HEK293 (cell line): ENCODE measurements around the gene CELF4.

Source experiments
- CTCF ChIA-PET: fragments of 350-600 bp; formaldehyde crosslinking; extraction: SDS; loops from one replicate; lab custom pipeline; 2021; ENCODE audit warnings: antibody characterized with exemption; lab: Yijun Ruan, JAX
- POLR2A ChIA-PET: fragments of 300-600 bp; formaldehyde crosslinking; extraction: SDS; loops from one replicate; lab custom pipeline; 2020; ENCODE audit warnings: antibody characterized with exemption, inconsistent platforms; lab: Yijun Ruan, JAX
- H3K27ac ChIP-seq: fragments of 200-500 bp; sonication (Bioruptor generic); 2 replicates; pipeline ENCODE4 v1.5.1; 2014; ENCODE audit warnings: low read depth, low read length, control low read depth, inconsistent platforms; ENCODE audit errors: extremely low read depth
- H3K36me3 ChIP-seq, 2 experiments: fragments of 200-500 bp in 1 of 2; sonication (Bioruptor generic) in 1 of 2; 1 replicate in 1 of 2; 2 replicates in 1 of 2; pipeline ENCODE4 v1.5.1; 2014 to 2017; ENCODE audit warnings: inconsistent platforms in 2 of 2, low read length in 2 of 2; ENCODE audit not compliant: control insufficient read depth in 2 of 2, insufficient read depth in 1 of 2
- H3K4me1 ChIP-seq: fragments of 200-500 bp; sonication (Bioruptor generic); 2 replicates; pipeline ENCODE4 v1.5.1; 2014; ENCODE audit warnings: mild to moderate bottlenecking, low read length, inconsistent platforms; ENCODE audit not compliant: control insufficient read depth, insufficient read depth
- H3K4me3 ChIP-seq: 2 replicates; pipeline ENCODE4 v1.5.1; 2011; ENCODE audit warnings: low read depth, mild to moderate bottlenecking, control low read depth, low read length, moderate library complexity
- H3K9me3 ChIP-seq: fragments of 200-500 bp; sonication (Bioruptor generic); 2 replicates; pipeline ENCODE4 v1.5.1; 2014; ENCODE audit warnings: low read depth, low read length, inconsistent platforms; ENCODE audit not compliant: control insufficient read depth, insufficient read depth
- HOXC10 ChIP-seq: sonication (generic); formaldehyde crosslinking; IDR thresholded peaks from 2 replicates; pipeline ENCODE4 v1.8.1; 2023; ENCODE audit warnings: mild to moderate bottlenecking, missing genetic modification reagents
- KLF10 ChIP-seq: fragments of 450-650 bp; IDR thresholded peaks from 2 replicates; pipeline ENCODE4 v1.5.1; 2018; ENCODE audit warnings: missing biosample characterization, mild to moderate bottlenecking, missing genetic modification characterization
- KLF8 ChIP-seq: fragments of 450-650 bp; formaldehyde crosslinking; IDR thresholded peaks from 2 replicates; pipeline ENCODE4 v1.5.1; 2016; ENCODE audit warnings: missing biosample characterization, missing genetic modification characterization
- PRDM2 ChIP-seq: fragments of 450-650 bp; formaldehyde crosslinking; IDR thresholded peaks from 2 replicates; pipeline ENCODE4 v1.5.1; 2016; ENCODE audit warnings: missing biosample characterization, missing genetic modification characterization, borderline replicate concordance
- SP7 ChIP-seq: fragments of 450-650 bp; formaldehyde crosslinking; IDR thresholded peaks from 2 replicates; pipeline ENCODE4 v1.5.1; 2016; ENCODE audit warnings: missing biosample characterization, missing genetic modification characterization
- ZBTB44 ChIP-seq: fragments of 450-650 bp; IDR thresholded peaks from 2 replicates; pipeline ENCODE4 v1.5.1; 2018; ENCODE audit warnings: missing biosample characterization, mild to moderate bottlenecking, missing genetic modification characterization
- ZFP41 ChIP-seq: fragments of 450-650 bp; formaldehyde crosslinking; IDR thresholded peaks from 2 replicates; pipeline ENCODE4 v1.5.1; 2016; ENCODE audit warnings: missing biosample characterization, missing genetic modification characterization, borderline replicate concordance
- ZNF184 ChIP-seq: fragments of 450-650 bp; IDR thresholded peaks from 2 replicates; pipeline ENCODE4 v1.5.1; 2018; ENCODE audit warnings: missing biosample characterization, mild to moderate bottlenecking, missing genetic modification characterization
- ZNF362 ChIP-seq: fragments of 450-650 bp; formaldehyde crosslinking; IDR thresholded peaks from 2 replicates; pipeline ENCODE4 v1.5.1; 2016; ENCODE audit warnings: missing biosample characterization, missing genetic modification characterization
- ZNF529 ChIP-seq: fragments of 450-650 bp; formaldehyde crosslinking; IDR thresholded peaks from 2 replicates; pipeline ENCODE4 v1.5.1; 2017; ENCODE audit warnings: missing genetic modification characterization, missing biosample characterization; ENCODE audit not compliant: insufficient replicate concordance
- ZNF548 ChIP-seq: fragments of 450-650 bp; formaldehyde crosslinking; IDR thresholded peaks from 2 replicates; pipeline ENCODE4 v1.5.1; 2016; ENCODE audit warnings: missing biosample characterization, missing genetic modification characterization
- ZNF624 ChIP-seq: fragments of 450-650 bp; formaldehyde crosslinking; IDR thresholded peaks from 2 replicates; pipeline ENCODE4 v1.5.1; 2017; ENCODE audit warnings: missing biosample characterization, missing genetic modification characterization
- ZNF654 ChIP-seq: fragments of 450-650 bp; formaldehyde crosslinking; IDR thresholded peaks from 2 replicates; pipeline ENCODE4 v1.5.1; 2016; ENCODE audit warnings: low read depth, missing biosample characterization, missing genetic modification characterization
- ZNF670 ChIP-seq: fragments of 450-650 bp; formaldehyde crosslinking; IDR thresholded peaks from 2 replicates; pipeline ENCODE4 v1.5.1; 2016; ENCODE audit warnings: missing biosample characterization, missing genetic modification characterization, low read depth
- ZNF785 ChIP-seq: fragments of 450-650 bp; formaldehyde crosslinking; IDR thresholded peaks from 2 replicates; pipeline ENCODE4 v1.5.1; 2016; ENCODE audit warnings: missing biosample characterization, missing genetic modification characterization
- ZSCAN23 ChIP-seq: fragments of 450-650 bp; formaldehyde crosslinking; IDR thresholded peaks from 2 replicates; pipeline ENCODE4 v1.5.1; 2016; ENCODE audit warnings: missing biosample characterization, missing genetic modification characterization
- TF ChIP-seq, protein P1 (sequence below): fragments of 450-650 bp; formaldehyde crosslinking; IDR thresholded peaks from 2 replicates; pipeline ENCODE4 v1.5.1; 2016; ENCODE audit warnings: missing biosample characterization, missing genetic modification characterization
- TF ChIP-seq, protein P2 (sequence below): fragments of 450-650 bp; formaldehyde crosslinking; IDR thresholded peaks from 2 replicates; pipeline ENCODE4 v1.5.1; 2016; ENCODE audit warnings: missing biosample characterization, missing genetic modification characterization

Gene CELF4

DNA sequence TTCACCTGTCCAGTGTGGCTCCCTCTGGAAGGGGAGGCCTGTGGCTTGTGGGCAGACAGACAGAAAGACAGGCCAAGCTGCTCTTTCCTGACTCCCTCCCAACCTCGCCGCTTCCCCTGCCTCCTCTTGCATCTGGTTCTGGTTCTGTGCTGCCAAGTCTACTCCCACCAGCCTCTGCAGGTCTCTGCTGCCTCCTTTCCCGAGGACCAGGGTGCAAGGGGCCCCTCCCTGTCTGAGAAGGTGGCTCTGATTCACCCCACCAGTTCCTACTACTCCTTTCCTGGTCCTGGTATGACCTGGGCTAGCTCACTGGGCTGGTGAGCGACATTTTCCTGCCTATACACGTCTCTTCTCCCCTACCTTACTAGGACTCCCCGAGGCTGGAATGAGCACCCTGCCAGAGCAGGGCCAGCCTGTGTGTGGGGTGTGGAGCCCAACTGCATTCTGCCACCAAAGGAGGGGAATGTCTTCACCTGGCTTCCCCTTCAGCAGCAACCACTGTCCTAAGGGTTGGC is 238.5 kb downstream of the CELF4 start:
- CTCF ChIA-PET = interaction anchor here (1.1 to 2.9 kb wide), 4 partner anchors 8 to 70 kb away, joined by 3 to 7 read pairs (median 6); no protein-coding TSS in a partner anchor
- H3K36me3 ChIP-seq = no peaks in the 10 kb centered on the region
- no peak for TF ChIP-seq ZSCAN23 (tag by site-specific recombination)
- no peak for TF ChIP-seq ZNF529 (tag by site-specific recombination)
- no peak for TF ChIP-seq ZNF670
- no peak for TF ChIP-seq ZNF548 (tag by site-specific recombination)
- TF ChIP-seq, protein P1, sequence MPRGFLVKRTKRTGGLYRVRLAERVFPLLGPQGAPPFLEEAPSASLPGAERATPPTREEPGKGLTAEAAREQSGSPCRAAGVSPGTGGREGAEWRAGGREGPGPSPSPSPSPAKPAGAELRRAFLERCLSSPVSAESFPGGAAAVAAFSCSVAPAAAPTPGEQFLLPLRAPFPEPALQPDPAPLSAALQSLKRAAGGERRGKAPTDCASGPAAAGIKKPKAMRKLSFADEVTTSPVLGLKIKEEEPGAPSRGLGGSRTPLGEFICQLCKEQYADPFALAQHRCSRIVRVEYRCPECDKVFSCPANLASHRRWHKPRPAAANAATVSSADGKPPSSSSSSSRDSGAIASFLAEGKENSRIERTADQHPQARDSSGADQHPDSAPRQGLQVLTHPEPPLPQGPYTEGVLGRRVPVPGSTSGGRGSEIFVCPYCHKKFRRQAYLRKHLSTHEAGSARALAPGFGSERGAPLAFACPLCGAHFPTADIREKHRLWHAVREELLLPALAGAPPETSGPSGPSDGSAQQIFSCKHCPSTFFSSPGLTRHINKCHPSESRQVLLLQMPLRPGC (tag by site-specific recombination) = no peak
- no peak for TF ChIP-seq ZNF184 (tag by site-specific recombination)
- TF ChIP-seq ZBTB44 = no peak
- no peak for TF ChIP-seq KLF8
- no peak for TF ChIP-seq ZNF362 (tag by site-specific recombination)
- no peak for TF ChIP-seq ZFP41 (tag by site-specific recombination)
- TF ChIP-seq ZNF654 = no peak
- TF ChIP-seq ZNF624 (tag by site-specific recombination) = no peak
- no peak for TF ChIP-seq PRDM2 (tag by site-specific recombination)
- TF ChIP-seq ZNF785 = no peak
- TF ChIP-seq KLF10 (tag by site-specific recombination) = no peak
- TF ChIP-seq, protein P2, sequence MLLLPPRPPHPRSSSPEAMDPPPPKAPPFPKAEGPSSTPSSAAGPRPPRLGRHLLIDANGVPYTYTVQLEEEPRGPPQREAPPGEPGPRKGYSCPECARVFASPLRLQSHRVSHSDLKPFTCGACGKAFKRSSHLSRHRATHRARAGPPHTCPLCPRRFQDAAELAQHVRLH (tag by site-specific recombination) = no peak
- TF ChIP-seq HOXC10 = no peak
- TF ChIP-seq SP7 (tag by site-specific recombination) = no peak
- TF ChIP-seq, all 188 proteins: peak for 0
- POLR2A ChIA-PET = no interaction called here
- Histone ChIP-seq H3K27ac (no peak overlapping the region), H3K4me1 (no peaks in the 10 kb centered on the region), H3K4me3 (no peak overlapping the region), H3K9me3 (no peaks in the 10 kb centered on the region)
